ENCODE data around the gene PRRT2.

GRCh38 chr16:29852654-29853053 is 40.7 kb downstream of the PRRT2 start:
- TF ChIP-seq, protein P1, sequence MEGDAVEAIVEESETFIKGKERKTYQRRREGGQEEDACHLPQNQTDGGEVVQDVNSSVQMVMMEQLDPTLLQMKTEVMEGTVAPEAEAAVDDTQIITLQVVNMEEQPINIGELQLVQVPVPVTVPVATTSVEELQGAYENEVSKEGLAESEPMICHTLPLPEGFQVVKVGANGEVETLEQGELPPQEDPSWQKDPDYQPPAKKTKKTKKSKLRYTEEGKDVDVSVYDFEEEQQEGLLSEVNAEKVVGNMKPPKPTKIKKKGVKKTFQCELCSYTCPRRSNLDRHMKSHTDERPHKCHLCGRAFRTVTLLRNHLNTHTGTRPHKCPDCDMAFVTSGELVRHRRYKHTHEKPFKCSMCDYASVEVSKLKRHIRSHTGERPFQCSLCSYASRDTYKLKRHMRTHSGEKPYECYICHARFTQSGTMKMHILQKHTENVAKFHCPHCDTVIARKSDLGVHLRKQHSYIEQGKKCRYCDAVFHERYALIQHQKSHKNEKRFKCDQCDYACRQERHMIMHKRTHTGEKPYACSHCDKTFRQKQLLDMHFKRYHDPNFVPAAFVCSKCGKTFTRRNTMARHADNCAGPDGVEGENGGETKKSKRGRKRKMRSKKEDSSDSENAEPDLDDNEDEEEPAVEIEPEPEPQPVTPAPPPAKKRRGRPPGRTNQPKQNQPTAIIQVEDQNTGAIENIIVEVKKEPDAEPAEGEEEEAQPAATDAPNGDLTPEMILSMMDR (IDR thresholded peaks at IDR 0.05) = no peak
- no peak for TF ChIP-seq POLR2A (IDR thresholded peaks at IDR 0.05)

Measured in right lobe of liver (tissue), 4 donors.